Globus pallidus (tissue), 1 donor: ENCODE results near the gene PCCA.
A peak's percentile ranks its signal among the peaks of the same experiment; 100 is the strongest.
"Not testable (repeated sequence)": the region's sequence is repeated elsewhere in the genome, so short reads cannot be mapped to it uniquely, and the experiment has no call there.

Experiments used
- DNase-seq: peaks from one replicate; pipeline ENCODE4 v3.0.0-alpha.2; 2015; ENCODE audit warnings: low spot score

The PCCA gene

DNA sequence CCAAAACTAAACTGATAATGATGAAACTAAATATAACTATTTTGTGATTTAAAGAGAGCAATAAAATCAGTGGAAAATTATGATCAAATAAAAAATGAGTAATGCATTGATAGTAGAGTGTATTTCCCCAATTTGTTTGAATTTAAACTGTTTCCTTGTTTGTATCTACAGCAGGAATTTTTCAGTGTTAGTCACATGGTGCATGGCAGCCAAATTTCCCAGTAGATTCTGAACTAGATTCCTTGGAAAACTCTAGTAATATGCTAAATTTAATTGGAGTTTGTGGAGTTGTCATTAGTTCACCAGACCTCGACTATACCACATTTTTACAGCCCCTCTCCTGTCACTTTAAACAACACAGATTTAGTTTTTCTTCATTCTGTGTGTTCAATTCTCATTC lies 156.2 kb downstream of the PCCA start:
- DNase-seq = no peak

DNA sequence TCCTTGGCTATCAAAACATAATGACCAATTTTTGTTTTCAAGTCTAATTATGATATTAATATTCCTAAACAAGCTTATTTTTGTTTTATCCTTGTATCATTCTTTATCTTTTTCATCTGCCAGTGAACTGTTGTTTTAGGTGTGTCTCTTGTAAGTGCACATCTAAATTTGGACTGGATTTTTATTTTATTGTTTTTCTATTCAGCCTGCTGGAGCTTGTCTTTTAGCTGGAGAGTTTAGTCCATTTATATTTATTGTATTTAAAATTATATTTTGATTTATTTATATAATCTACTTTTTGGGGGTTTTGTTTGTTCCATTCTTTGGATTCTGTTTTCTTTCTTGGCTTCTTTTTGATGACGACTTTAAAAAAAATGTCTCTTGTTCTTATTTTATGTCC lies 159.0 kb downstream of the PCCA start:
- DNase-seq = no peak

DNA sequence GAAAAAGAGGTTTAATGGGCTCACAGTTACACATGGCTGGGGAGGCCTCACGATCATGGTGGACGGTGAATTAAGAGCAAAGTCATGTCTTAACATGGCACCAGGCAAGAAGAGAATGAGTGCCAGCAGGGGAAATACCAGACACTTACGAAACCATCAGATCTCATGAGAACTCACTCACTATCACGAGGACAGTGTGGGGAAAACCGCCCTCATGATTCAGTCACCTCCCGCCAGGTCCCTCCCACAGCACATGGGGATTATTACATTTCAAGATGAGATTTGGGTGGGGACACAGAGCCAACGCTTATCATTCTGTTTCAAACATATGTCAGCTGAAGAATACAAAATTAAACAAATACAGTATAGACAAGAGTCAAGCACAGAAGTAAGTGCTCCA lies 165.1 kb downstream of the PCCA start:
- DNase-seq = no peak

DNA sequence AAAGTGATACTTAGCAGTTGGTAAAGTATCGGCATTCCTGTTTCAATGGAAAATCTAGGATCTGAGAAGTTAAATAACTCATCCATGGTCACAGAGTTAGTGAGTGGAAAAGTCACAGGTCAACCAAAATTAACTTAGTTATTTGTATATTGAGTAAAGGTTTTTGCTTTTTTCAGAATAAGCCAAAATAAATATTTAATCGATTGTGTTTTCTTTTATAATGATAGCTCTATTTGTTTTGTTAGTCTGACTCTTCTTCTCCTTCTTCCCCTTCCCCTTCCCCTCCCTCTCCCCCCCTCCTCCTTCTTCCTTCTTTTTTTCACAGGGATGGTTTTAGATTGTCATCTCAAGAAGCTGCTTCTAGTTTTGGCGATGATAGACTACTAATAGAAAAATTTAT lies 173.5 kb downstream of the PCCA start:
- DNase-seq = no peak

DNA sequence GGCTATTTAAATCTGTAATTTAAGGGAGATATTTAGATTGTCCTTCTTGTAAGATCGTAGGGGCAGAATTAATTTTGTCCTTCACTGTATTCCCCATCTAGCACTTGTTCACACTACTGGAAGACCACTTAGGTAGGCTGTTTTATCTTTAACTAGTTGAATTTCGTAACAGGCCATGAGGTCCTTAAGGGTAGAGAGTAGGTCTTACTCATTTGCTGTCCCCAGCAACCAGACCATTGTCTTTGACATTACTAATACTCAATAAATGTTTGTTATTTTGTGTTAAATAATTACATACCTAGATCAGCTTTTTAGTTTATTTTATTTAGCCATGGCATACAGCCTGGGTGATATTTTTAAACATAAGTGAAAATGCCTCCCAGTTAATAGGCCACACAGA lies 177.1 kb downstream of the PCCA start:
- DNase-seq = no peak

DNA sequence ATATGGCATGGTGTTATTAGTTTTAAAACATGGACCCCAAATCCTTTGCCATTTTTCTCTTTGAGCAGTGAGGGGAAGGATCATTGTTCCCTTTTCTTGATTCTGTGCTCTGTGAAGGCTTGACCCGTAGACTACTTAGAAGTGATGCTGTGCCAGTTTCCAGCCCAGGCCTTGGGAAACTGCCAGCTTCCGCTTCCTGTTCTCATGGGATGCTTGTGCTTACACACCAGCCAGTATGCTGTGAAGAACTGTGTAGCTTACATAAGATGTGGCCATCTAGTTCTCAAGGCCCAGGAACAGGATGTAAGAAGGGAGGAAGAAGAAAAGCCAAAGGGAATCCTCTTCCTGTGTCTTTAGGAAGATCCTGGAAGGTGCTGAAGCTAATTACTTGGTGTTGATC lies 180.9 kb downstream of the PCCA start:
- DNase-seq = peak; percentile 68

DNA sequence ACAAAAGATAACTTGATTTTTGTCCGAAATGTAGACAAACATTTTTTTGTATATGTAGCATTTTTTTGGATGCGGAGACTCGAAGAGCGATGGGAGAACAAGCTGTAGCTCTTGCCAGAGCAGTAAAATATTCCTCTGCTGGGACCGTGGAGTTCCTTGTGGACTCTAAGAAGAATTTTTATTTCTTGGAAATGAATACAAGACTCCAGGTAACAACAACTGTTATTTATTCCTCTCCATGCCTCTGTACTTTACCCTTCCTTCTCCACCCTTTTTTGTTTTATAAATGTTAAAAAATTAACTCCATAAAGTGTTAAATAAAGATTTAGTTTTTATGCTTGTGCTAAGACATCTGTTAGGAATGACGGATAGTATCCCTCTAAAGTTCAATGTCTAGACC lies 184.2 kb downstream of the PCCA start:
- no peak for DNase-seq

DNA sequence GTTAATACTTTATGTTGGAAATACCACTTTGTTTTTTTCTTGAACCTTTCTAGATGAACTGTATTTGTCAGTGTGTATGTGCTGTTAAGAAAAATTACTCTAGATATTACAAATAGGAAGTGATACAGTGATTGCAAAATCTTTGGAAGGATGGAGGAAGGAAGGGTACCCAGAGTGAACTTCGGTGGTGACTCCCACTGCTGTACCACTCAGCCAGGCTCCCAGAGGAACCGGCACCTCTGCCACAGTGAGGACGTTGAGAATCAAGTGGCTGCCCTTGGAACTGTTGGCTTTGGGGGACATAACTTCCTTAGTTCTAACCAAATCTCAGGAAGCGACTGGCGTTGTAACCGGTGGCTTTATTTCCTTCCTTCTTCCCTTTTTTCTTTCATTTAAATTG lies 184.7 kb downstream of the PCCA start:
- no peak for DNase-seq

DNA sequence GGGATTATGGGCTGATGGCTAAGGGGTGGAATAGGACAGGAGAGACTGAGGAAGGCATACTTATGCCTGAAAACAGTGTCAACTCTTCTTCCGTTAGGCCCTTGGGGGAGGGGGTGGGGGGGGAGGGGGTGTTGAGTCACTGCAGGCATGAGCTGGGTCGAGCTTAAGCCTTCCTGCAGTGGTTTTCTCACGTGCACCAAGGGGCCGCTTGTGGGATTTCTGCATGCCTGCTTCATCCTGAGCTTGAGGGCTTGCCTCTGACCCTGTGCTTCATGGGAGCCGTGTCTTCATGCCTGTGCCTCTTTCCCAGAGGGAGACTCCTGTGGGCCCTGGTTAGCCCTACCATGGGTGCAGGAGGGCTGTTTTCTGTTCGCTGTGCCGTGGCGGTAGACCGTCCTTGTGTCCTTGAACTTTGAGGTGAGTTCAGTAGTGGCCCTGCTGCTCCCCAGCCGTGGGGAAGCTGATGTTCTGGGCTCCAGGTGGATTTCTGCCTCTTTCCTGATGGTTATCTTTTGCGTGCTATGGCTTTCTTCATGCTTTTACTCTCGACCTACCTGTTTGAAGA lies 186.1 kb downstream of the PCCA start:
- DNase-seq = no peak

DNA sequence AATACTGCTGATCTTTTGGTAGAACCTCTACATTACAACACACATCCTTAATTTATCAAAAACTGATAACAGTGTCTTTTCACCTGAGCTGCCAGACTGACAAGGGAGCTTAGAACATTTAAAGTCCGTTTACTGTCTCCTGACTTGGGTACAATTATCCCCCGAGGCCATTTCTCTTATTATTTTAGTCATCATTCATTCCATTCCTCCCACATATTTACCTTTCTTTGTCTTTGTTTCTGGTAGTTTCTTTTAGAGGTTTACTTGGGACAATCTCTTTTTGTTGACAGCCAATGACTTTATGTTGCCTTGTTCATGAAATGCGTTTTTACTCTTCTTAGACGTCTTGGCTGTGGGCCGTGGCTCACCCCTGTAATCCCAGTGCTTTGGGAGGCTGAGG lies 186.9 kb downstream of the PCCA start:
- DNase-seq = no peak

DNA sequence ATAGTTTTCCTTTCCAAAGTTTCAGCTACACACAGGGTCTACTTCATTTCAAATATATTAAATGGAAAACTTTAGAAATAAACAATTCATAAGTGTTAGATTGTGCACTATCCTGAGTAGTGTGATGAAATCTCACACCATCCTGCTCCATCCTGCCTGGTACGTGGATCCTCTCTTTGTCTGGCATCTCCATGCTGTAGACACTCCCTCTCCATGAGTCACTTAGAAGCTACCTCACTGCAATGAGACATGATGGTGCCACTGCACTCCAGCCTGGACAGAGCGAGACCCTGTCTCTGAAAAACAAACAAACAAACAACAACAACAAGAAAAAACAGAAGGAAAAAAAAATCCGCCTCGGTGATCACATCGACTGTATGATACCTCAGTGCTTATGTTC lies 191.8 kb downstream of the PCCA start:
- DNase-seq = no peak

DNA sequence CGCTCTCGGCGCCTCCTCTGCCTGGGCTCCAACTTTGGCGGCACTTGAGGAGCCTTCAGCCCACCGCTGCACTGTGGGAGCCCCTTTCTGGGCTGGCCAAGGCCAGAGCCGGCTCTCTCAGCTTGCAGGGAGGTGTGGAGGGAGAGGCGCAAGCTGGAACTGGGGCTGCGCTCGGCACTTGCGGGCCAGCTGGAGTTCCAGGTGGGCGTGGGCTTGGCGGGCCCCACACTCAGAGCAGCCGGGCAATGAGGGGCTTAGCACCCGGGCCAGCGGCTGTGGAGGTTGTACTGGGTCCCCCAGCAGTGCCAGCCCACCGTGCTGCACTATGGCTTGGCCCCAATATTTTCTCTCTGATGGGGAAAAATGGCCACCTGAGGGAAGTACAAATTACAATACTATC lies 193.4 kb downstream of the PCCA start:
- DNase-seq = not testable (repeated sequence)

DNA sequence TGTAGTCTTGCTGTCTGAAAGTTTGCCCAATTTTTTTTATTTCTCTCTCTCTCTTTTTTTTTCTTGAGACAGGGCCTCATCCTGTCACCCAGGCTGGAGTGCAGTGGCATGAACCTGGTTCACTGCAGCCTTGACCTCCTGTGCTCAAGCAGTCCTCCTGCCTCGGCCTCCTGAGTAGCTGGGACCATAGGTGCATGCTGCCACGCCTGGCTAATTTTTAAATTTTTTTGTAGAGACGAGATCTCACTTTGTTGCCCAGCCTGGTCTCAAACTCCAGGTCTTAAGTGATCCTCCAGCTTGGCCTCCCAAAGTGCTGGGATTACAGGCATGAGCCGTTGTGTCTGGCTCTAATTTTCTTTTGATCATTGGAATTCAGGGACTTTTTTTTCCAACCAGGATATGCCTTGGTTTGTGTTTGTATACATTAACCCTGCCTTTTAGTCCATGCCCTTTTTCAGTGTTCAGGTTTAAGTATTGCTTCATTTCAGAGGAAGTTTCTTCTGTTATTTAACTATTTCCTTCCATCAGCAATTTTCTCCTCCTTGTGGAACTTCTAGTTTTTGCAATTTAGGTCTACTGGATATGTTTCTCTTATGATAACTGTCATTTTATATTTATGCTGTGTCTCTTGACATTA lies 201.4 kb downstream of the PCCA start:
- DNase-seq = no peak

DNA sequence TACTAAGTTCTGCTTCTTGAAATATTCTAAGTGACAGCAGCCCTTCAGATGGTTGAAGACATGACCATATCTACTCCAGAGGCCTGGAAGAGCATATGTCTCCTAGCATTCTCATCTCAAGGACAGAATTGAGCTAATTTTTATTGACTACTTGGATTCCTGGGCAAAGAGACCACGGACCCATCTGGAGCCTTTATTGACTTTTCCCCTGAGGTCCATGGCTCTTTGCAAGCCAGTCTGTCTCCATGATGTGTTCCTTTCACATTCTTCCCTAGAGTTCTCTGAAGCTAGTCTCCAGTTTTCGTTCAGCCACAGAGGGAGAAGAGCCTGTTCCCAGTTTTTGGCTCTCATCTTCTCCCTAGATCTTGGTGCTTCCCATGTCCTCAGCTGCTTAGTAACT lies 202.7 kb downstream of the PCCA start:
- DNase-seq = no peak

DNA sequence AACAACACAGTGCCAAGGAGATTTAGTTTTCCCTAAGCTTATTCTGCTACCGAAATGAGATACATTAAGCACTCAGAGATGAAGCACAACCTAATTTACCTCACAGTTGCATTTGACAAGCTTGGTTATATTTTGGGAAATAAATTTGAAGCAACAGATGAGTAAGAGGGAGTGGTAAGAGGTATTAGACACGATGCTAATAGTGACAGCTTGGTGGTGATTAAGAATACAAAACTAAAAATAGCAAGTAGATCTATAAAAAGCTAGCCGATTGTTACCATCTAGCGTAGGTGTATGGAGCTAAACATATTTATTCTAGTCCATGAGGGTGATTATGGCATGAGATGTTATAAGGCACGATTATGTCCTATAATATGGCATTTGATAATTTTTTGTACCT lies 208.5 kb downstream of the PCCA start:
- DNase-seq = no peak

DNA sequence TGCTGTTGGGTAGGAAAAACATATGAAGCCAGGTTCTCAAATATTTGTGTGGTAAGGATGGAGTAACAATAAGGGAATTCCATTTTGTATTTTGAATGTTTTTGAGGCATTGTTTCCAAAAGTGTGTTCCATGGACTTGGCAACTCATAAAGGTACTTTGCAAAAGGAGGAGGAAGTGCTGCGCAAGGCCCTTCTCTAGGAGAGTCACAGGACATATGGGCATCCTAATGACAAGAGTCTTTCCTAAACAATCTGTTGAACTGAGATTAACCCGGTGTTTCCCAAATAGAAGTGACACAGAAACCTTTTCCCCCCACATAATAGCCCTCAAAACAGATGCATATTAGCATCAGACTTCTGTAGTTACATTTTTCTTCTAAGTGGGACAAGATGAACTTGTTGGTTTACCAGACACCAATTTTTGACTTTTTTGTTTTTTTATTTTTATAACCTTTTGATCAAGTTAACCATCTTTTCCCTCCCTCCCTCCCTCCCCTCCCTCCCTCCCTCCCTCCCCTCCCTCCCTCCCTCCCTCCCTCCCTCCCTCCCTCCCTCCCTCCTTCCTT lies 209.3 kb downstream of the PCCA start:
- no peak for DNase-seq

DNA sequence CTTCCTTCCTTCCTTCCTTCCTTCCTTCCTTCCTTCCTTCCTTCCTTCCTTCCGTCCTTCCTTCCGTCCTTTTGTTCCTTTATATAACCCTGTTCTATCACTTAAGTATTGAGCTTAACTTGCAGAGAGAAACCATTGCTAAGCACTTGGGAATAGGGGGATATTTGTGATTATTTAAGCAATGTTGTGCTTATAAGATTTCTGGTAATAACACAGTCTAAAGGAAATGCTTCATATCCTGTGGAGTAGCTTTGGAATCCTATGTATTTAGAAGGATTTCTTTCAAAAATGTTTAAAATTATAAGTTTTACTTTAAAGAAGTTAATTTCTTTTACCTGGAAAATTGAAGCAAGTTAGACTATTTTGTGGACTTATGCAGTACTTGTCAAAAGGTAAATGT lies 209.8 kb downstream of the PCCA start:
- DNase-seq = no peak

DNA sequence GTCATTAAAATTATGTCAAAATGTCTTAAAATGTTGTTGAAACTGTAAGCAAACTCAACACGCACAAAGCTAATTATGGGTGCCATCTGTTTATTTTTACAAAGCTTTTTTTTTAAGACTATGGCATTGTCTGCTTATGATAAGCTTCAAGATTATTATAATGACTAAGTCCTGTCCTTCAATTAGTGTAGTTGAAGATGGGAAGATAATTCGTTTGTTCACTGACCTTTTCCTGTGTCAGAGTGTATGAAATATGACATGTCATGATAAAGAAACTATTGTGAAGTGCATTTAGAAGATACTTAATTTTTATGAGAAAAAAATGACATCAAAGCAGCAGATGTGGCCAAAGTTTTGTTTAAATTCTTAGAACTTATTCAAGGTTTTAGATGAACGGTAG lies 211.3 kb downstream of the PCCA start:
- no peak for DNase-seq

DNA sequence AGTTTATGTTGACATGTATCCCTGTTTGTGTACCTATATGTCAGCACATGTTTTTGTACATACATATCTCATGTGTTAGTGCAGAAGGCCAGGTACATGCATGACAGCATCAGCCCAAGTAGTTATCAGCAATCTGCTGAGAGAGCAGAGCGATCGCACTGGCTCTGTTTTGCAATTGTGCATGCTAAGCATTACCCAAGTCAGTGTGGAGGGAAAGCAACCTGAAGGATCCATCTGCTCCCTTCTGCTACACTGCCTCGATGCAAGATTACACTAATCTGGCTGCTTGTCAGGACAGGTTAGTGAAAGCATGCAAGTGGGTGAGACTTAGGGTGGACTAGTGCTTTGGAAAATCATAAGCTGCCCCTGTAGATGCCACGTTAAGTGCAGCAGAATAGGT lies 211.8 kb downstream of the PCCA start:
- no peak for DNase-seq

DNA sequence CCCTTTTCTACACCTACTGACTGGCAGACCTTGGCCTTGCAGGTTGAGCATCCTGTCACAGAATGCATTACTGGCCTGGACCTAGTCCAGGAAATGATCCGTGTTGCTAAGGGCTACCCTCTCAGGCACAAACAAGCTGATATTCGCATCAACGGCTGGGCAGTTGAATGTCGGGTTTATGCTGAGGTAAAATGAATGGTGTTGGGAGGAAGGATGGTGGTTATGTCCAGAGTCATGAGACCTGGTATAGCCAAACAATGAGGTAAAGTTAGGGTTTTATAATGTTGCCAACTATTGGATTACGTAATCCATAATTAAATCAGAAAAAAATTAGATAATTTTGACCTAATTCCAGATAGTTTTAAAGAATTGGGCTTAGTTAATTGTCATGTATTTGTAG lies 212.5 kb downstream of the PCCA start:
- DNase-seq = no peak

DNA sequence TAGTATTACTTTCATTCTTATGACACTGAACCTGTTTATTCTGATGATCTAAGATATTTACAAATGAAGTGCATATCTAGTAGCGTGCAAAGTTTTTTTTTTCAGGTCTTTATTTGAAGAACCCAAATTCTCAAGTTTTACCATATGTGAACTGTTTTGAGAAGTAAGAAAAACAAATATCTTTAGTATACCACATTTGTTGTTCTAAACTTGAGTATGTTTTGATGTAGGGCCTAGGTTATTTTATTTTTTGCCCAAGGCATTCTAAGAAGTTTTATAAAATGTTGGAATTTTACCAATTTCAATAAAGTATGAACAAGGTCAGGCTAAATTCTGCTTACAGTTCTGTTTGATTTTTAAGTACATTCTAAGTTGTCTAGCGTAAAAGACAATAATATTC lies 213.5 kb downstream of the PCCA start:
- no peak for DNase-seq

DNA sequence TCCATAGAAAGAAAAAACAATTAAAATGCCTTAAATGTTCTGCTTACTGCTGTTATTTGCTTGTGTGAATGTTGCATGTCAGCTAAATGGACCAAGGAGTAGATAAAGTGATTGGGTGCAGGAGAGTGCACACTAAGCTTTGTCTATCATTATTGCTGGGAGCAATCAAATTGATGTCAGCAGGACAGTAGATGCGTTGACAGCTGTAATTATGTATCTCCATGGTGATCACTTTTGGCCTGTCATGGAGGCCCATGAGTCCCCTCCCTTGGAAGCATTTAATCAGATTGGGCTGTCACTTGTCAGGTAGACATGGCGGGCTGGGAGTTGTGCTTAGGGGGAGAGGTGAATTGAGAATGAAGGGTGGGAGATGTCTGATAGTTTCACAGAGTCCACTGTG lies 215.3 kb downstream of the PCCA start:
- no peak for DNase-seq

DNA sequence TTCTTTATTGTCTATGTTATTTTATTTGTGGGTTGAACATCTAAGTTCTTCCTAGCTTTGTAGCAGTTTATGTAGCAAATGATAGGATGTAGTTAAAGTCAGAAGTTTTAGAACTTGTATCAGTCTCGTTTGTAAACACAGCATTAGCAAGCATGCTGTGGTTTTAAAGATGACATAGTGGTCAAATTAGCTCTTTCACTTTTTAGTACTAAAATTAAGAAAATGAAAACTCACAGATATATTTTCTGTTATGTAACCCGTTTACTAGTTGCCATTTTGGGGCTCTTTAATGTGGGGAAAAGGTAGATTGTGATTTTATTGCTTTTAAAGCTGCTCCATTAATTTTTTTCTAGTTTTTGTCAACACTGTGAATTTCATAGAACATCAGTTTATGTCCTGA lies 216.5 kb downstream of the PCCA start:
- DNase-seq = no peak

DNA sequence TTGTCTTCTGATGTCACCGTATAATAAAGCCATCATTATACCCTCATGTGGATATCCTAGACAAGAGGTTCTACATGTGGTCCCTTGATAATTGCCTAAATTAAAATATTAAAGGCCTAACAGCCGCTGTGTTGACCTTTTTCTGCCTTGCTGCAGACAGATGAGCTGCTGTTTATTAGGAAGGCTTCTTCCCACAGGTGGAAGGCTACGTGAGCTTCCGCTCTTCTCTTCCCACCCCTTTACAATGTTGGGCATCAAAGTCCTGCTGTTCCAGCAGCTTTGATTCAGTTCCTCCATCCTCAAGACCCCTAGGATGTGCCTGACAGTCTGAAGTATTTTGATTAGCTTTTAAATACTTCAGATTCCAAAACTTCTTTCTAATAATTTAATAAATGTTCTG lies 217.1 kb downstream of the PCCA start:
- DNase-seq = no peak
